Measurements from ENCODE around the gene MAP2K3. TPM values are rescaled to one million over a fixed set of nuclear protein-coding genes. Genes with fewer than 3 reads are reported as not detected.

The MAP2K3 gene
- total RNA-seq, 1 donor from 2014 or later, result 55.2 TPM

DNA sequence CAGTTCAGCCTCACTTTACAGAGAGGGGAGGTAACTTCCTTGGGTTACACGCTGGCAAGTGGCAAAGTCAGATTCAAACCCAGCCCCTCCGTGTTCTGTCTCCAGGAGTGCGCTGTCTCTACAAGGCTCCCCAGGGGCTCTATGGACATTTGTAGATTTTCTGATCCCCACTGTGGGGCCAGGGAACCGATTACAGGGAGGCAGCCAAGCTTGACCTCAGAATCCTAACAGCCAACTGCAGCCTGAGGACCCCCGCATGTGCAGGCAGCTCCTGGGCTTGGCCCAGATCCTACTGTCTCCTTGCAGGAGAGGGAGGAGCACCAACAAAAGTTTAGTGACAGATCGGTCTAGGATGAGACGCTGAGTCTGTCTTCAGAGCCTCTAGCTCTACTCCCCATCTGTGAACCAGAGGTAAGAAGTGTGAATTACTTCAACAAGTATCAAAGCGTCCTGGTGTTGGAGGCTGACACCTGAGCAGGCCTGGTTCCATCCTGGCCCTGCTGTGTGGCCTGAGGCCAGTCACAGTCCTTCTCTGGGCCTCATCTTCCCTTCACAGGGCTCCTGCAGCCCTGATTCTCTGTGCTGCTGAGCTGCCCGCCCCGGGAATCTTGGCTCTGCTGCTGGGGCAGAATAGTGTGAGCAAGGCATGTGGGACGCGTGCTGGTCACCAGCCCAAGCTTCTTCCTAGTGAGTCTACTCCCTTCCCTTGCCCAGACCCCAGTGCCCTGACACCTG is 22.1 kb upstream of the MAP2K3 start:
- Histone ChIP-seq H3K36me3 (no peaks in the 10 kb centered on the region), H3K4me3 (no peak overlapping the region), H3K27ac (no peak overlapping the region), H3K9me3 (no peaks in the 10 kb centered on the region), H3K27me3 (ENCODE audit: low read depth) (no peaks in the 10 kb centered on the region), H3K4me1 (no peaks in the 10 kb centered on the region)
- no peak for ATAC-seq
- intact Hi-C loops (cut with DNase I), result no loop called here
- TF ChIP-seq, protein P1, sequence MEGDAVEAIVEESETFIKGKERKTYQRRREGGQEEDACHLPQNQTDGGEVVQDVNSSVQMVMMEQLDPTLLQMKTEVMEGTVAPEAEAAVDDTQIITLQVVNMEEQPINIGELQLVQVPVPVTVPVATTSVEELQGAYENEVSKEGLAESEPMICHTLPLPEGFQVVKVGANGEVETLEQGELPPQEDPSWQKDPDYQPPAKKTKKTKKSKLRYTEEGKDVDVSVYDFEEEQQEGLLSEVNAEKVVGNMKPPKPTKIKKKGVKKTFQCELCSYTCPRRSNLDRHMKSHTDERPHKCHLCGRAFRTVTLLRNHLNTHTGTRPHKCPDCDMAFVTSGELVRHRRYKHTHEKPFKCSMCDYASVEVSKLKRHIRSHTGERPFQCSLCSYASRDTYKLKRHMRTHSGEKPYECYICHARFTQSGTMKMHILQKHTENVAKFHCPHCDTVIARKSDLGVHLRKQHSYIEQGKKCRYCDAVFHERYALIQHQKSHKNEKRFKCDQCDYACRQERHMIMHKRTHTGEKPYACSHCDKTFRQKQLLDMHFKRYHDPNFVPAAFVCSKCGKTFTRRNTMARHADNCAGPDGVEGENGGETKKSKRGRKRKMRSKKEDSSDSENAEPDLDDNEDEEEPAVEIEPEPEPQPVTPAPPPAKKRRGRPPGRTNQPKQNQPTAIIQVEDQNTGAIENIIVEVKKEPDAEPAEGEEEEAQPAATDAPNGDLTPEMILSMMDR (IDR thresholded peaks at IDR 0.05), result no peak
- no peak for DNase-seq

DNA sequence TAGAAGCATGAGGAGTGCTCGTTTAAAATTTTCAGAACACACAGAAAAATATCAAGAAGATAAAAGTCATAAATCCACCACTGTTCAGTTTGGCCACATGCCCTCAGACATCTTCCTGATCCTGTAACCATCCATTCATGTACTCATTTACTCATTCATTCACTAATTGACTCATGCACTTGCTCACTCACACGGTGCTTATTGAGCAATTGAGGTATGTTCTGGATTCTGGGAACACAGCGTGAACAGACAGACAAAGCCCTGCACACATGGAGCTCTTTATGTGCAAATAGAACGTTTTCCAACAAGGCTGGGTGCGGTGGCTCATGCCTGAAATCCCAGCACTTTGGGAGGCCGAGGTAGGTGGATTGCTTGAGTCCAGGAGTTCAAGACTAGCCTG is 21.1 kb upstream of the MAP2K3 start:
- Histone ChIP-seq H3K4me1 (no peaks in the 10 kb centered on the region), H3K36me3 (no peaks in the 10 kb centered on the region), H3K27ac (no peak overlapping the region), H3K27me3 (ENCODE audit: low read depth) (no peaks in the 10 kb centered on the region), H3K9me3 (no peaks in the 10 kb centered on the region), H3K4me3 (no peak overlapping the region)
- intact Hi-C loops (cut with DNase I), result no loop called here
- ATAC-seq (no peak), DNase-seq (no peak)
- TF ChIP-seq, protein P1 (IDR thresholded peaks at IDR 0.05), result no peak

DNA sequence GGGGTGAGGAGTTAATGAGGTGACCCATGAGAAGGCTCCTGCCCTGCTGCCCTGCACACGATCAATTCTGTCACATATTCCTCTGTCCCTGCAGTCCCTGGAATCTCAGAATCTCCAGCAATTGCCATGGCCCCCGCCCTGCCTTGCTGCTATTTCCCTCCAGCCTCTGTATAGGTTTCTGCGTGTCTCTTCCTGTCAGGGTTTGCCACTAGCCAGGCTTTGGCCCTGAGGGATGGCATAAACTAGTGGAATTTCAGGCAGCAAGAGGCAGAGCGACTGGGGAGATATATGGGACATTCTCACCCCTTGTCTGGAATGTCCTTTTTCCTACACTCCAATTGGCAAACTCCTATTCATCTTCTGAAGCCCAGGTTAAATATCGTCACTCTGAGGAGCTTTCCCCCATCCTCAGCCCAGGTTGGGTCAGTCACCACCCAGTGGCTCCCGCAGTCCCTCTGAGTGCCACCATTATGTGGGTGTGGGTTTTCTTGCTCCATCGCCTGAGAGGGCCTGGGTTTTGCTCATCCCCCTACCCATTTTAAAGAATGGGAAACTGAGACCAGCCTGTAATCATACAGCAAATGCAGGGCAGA is 15.8 kb upstream of the MAP2K3 start:
- intact Hi-C loops (cut with DNase I), result no loop called here
- no peak for DNase-seq
- TF ChIP-seq, protein P1 (IDR thresholded peaks at IDR 0.05), result no peak

DNA sequence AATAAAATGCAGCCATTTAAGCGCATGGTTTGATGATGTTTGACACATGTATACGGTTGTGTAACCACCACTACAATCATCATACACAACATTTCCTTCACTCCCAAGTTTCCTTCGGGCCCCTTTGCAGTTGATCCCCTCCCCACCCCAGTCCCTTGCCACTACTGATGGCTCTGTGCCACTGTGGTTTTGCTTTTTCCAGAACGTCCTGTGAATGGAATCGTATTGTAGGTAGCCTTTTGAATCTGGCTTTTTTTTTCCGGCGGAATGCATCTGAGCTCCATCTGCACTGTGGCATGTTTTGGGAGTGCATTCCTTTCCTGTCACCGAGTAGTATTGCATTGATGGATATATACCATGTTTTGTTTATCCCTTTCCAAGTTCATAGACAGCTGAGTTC is 15.1 kb upstream of the MAP2K3 start:
- no peak overlapping the region for H3K27ac ChIP-seq
- no peaks in the 10 kb centered on the region for H3K36me3 ChIP-seq
- TF ChIP-seq, protein P1 (IDR thresholded peaks at IDR 0.05), result no peak
- H3K27me3 ChIP-seq (ENCODE audit: low read depth), result no peaks in the 10 kb centered on the region
- intact Hi-C loops (cut with DNase I), result no loop called here
- no peak overlapping the region for H3K4me3 ChIP-seq
- DNase-seq (no peak), ATAC-seq (no peak)
- H3K4me1 ChIP-seq, result no peaks in the 10 kb centered on the region
- H3K9me3 ChIP-seq, result no peaks in the 10 kb centered on the region

More for the DNA sequence above, 15.8 kb upstream of the MAP2K3 start:
- peak overlapping the region; percentile 46 for H3K27ac ChIP-seq
- H3K9me3 ChIP-seq, result no peaks in the 10 kb centered on the region
- H3K36me3 ChIP-seq, result no peaks in the 10 kb centered on the region
- no peaks in the 10 kb centered on the region for H3K27me3 ChIP-seq (ENCODE audit: low read depth)
- no peak overlapping the region for H3K4me3 ChIP-seq
- no peak for ATAC-seq
- H3K4me1 ChIP-seq, result no peaks in the 10 kb centered on the region

DNA sequence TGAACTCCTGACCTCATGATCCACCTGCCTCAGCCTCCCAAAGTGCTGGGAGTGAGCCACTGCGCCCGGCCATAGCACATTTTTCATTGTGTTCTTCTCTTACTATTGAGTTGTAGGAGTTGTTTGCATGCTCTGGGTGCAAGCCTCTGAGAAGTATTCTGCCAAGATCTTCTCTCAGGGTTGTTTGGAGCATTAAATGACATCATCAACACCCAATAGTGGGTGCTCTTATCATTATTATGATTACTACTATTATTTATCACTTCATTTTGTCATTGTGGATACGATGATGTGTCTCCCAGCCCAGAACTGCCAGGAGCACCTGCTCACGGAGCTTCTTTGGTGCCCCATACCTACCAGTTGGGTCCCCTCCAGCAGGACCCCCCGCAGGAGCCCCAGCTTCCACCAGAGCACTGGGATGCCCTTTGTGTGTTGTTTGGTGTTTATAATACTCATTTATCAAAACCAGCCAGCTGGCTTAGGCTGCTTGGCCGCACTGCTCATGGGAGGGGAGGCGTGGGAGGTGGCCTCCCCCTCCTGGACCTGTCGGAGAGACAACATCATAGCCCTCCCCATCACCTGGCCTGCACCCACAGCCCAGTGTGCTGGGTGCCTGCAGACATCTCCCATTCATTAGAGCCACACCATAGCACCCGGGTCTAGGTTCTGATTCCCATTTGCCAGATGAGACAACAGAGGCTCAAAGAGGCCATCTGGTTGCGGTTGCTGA is 12.9 kb upstream of the MAP2K3 start:
- H3K27ac ChIP-seq, result no peak overlapping the region
- H3K27me3 ChIP-seq (ENCODE audit: low read depth), result no peaks in the 10 kb centered on the region
- TF ChIP-seq, protein P1 (IDR thresholded peaks at IDR 0.05), result no peak
- no peak for ATAC-seq
- peaks cover 16% of the 10 kb centered on the region for H3K4me1 ChIP-seq
- intact Hi-C loops (cut with DNase I), result no loop called here
- H3K9me3 ChIP-seq, result no peaks in the 10 kb centered on the region
- no peak for DNase-seq
- H3K4me3 ChIP-seq, result no peak overlapping the region
- no peaks in the 10 kb centered on the region for H3K36me3 ChIP-seq
